ENCODE data around the gene HMGCLL1. TPM values are rescaled to one million over a fixed set of nuclear protein-coding genes. Genes with fewer than 3 reads are reported as not detected.

HMGCLL1 gene
- total RNA-seq, 1 experiment from 2014 or later = 0.11 TPM

DNA sequence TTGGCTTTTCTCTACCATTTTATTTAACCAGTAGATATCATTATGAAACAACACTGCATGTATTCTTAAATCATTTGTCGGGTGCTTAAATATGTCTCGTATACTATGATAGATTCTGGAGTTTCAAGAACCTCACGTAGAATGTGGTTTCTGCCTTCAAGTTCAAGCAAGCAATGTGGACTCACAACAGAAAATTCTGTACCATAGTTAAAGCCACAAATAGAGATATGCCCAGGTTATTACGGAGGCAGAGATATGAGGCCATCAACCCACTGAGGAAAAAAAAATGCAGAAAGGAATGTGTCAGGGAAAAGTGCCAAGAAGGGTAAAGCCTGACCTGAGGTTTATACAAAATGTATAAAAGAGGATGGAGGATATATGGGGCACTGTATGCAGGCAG is 141.9 kb downstream of the HMGCLL1 start (continued):
- TF ChIP-seq, protein P1, sequence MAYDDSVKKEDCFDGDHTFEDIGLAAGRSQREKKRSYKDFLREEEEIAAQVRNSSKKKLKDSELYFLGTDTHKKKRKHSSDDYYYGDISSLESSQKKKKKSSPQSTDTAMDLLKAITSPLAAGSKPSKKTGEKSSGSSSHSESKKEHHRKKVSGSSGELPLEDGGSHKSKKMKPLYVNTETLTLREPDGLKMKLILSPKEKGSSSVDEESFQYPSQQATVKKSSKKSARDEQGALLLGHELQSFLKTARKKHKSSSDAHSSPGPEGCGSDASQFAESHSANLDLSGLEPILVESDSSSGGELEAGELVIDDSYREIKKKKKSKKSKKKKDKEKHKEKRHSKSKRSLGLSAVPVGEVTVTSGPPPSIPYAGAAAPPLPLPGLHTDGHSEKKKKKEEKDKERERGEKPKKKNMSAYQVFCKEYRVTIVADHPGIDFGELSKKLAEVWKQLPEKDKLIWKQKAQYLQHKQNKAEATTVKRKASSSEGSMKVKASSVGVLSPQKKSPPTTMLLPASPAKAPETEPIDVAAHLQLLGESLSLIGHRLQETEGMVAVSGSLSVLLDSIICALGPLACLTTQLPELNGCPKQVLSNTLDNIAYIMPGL (CRISPR knock-in tag; IDR thresholded peaks at IDR 0.05) = no peak
- TF ChIP-seq, protein P2, sequence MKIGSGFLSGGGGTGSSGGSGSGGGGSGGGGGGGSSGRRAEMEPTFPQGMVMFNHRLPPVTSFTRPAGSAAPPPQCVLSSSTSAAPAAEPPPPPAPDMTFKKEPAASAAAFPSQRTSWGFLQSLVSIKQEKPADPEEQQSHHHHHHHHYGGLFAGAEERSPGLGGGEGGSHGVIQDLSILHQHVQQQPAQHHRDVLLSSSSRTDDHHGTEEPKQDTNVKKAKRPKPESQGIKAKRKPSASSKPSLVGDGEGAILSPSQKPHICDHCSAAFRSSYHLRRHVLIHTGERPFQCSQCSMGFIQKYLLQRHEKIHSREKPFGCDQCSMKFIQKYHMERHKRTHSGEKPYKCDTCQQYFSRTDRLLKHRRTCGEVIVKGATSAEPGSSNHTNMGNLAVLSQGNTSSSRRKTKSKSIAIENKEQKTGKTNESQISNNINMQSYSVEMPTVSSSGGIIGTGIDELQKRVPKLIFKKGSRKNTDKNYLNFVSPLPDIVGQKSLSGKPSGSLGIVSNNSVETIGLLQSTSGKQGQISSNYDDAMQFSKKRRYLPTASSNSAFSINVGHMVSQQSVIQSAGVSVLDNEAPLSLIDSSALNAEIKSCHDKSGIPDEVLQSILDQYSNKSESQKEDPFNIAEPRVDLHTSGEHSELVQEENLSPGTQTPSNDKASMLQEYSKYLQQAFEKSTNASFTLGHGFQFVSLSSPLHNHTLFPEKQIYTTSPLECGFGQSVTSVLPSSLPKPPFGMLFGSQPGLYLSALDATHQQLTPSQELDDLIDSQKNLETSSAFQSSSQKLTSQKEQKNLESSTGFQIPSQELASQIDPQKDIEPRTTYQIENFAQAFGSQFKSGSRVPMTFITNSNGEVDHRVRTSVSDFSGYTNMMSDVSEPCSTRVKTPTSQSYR (CRISPR knock-in tag; IDR thresholded peaks at IDR 0.05) = no peak
- TF ChIP-seq JAZF1 (CRISPR knock-in tag; IDR thresholded peaks at IDR 0.05) (no peak), ZNF423 (CRISPR knock-in tag; IDR thresholded peaks at IDR 0.05) (no peak), PRRX2 (CRISPR knock-in tag; IDR thresholded peaks at IDR 0.05) (no peak), RORB (CRISPR knock-in tag; IDR thresholded peaks at IDR 0.05) (no peak)

DNA sequence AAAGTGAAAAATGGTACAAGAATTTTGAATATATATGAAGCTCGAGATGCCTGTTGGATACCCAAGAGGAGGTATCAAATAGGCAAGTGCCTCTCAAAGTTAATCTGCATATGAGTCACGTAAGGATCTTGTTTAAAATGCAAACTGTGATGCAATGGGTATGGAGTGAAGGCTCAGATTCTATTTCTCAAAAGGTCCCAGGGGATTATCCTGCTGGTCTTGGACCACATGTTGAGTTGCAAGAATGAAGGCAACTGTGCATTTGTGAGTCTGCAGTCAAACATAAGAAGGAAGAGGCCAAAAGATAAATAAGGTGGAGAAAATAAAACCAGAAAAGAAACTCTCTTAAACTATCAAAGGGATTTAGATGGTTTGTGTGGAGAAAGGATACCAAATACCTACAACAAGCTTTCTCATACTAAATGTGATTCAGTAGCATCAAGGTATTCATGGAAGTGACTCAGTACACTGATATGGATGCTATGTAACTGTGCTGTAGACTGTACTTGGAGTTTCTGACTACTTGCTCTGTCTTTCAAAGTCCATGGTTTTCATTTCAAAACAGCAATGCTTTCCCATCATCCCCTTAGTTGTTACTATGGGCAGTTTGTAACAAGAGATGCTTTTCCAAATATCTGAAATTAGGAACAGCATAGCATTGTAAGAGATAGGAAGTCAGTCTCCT is 145.4 kb downstream of the HMGCLL1 start:
- Mint-ChIP-seq H3K9me3 (no peaks in the 10 kb centered on the region), H3K4me1 (peaks cover 11% of the 10 kb centered on the region), H3K27ac (no peak overlapping the region), H3K4me3 (no peak overlapping the region), H3K36me3 (no peaks in the 10 kb centered on the region), H3K27me3 (ENCODE audit: low read depth) (no peaks in the 10 kb centered on the region)
- ChIA-PET CTCF (no interaction called here), POLR2A (no interaction called here)
- peak; percentile 46; the same call in 1 of the 2 replicates for ATAC-seq
- TF ChIP-seq TP53 (CRISPR knock-in tag; IDR thresholded peaks at IDR 0.05) = no peak
- TF ChIP-seq, protein P3, sequence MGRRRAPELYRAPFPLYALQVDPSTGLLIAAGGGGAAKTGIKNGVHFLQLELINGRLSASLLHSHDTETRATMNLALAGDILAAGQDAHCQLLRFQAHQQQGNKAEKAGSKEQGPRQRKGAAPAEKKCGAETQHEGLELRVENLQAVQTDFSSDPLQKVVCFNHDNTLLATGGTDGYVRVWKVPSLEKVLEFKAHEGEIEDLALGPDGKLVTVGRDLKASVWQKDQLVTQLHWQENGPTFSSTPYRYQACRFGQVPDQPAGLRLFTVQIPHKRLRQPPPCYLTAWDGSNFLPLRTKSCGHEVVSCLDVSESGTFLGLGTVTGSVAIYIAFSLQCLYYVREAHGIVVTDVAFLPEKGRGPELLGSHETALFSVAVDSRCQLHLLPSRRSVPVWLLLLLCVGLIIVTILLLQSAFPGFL (CRISPR knock-in tag; IDR thresholded peaks at IDR 0.05; ENCODE audit: borderline replicate concordance) = no peak
- TF ChIP-seq, protein P4, sequence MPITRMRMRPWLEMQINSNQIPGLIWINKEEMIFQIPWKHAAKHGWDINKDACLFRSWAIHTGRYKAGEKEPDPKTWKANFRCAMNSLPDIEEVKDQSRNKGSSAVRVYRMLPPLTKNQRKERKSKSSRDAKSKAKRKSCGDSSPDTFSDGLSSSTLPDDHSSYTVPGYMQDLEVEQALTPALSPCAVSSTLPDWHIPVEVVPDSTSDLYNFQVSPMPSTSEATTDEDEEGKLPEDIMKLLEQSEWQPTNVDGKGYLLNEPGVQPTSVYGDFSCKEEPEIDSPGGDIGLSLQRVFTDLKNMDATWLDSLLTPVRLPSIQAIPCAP (CRISPR knock-in tag; IDR thresholded peaks at IDR 0.05) = no peak
- TF ChIP-seq, protein P5, sequence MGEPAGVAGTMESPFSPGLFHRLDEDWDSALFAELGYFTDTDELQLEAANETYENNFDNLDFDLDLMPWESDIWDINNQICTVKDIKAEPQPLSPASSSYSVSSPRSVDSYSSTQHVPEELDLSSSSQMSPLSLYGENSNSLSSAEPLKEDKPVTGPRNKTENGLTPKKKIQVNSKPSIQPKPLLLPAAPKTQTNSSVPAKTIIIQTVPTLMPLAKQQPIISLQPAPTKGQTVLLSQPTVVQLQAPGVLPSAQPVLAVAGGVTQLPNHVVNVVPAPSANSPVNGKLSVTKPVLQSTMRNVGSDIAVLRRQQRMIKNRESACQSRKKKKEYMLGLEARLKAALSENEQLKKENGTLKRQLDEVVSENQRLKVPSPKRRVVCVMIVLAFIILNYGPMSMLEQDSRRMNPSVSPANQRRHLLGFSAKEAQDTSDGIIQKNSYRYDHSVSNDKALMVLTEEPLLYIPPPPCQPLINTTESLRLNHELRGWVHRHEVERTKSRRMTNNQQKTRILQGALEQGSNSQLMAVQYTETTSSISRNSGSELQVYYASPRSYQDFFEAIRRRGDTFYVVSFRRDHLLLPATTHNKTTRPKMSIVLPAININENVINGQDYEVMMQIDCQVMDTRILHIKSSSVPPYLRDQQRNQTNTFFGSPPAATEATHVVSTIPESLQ (CRISPR knock-in tag; IDR thresholded peaks at IDR 0.05) = no peak
- TF ChIP-seq, protein P6, sequence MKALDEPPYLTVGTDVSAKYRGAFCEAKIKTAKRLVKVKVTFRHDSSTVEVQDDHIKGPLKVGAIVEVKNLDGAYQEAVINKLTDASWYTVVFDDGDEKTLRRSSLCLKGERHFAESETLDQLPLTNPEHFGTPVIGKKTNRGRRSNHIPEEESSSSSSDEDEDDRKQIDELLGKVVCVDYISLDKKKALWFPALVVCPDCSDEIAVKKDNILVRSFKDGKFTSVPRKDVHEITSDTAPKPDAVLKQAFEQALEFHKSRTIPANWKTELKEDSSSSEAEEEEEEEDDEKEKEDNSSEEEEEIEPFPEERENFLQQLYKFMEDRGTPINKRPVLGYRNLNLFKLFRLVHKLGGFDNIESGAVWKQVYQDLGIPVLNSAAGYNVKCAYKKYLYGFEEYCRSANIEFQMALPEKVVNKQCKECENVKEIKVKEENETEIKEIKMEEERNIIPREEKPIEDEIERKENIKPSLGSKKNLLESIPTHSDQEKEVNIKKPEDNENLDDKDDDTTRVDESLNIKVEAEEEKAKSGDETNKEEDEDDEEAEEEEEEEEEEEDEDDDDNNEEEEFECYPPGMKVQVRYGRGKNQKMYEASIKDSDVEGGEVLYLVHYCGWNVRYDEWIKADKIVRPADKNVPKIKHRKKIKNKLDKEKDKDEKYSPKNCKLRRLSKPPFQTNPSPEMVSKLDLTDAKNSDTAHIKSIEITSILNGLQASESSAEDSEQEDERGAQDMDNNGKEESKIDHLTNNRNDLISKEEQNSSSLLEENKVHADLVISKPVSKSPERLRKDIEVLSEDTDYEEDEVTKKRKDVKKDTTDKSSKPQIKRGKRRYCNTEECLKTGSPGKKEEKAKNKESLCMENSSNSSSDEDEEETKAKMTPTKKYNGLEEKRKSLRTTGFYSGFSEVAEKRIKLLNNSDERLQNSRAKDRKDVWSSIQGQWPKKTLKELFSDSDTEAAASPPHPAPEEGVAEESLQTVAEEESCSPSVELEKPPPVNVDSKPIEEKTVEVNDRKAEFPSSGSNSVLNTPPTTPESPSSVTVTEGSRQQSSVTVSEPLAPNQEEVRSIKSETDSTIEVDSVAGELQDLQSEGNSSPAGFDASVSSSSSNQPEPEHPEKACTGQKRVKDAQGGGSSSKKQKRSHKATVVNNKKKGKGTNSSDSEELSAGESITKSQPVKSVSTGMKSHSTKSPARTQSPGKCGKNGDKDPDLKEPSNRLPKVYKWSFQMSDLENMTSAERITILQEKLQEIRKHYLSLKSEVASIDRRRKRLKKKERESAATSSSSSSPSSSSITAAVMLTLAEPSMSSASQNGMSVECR (CRISPR knock-in tag; IDR thresholded peaks at IDR 0.05; ENCODE audit: borderline replicate concordance) = no peak
- TF ChIP-seq, protein P7, sequence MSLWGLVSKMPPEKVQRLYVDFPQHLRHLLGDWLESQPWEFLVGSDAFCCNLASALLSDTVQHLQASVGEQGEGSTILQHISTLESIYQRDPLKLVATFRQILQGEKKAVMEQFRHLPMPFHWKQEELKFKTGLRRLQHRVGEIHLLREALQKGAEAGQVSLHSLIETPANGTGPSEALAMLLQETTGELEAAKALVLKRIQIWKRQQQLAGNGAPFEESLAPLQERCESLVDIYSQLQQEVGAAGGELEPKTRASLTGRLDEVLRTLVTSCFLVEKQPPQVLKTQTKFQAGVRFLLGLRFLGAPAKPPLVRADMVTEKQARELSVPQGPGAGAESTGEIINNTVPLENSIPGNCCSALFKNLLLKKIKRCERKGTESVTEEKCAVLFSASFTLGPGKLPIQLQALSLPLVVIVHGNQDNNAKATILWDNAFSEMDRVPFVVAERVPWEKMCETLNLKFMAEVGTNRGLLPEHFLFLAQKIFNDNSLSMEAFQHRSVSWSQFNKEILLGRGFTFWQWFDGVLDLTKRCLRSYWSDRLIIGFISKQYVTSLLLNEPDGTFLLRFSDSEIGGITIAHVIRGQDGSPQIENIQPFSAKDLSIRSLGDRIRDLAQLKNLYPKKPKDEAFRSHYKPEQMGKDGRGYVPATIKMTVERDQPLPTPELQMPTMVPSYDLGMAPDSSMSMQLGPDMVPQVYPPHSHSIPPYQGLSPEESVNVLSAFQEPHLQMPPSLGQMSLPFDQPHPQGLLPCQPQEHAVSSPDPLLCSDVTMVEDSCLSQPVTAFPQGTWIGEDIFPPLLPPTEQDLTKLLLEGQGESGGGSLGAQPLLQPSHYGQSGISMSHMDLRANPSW (CRISPR knock-in tag; conservative IDR thresholded peaks at IDR 0.05; ENCODE audit: low read depth) = no peak
- TF ChIP-seq, protein P8, sequence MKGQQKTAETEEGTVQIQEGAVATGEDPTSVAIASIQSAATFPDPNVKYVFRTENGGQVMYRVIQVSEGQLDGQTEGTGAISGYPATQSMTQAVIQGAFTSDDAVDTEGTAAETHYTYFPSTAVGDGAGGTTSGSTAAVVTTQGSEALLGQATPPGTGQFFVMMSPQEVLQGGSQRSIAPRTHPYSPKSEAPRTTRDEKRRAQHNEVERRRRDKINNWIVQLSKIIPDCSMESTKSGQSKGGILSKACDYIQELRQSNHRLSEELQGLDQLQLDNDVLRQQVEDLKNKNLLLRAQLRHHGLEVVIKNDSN (CRISPR knock-in tag; IDR thresholded peaks at IDR 0.05) = no peak
- DNase-seq (ENCODE audit: low spot score) = no peak

Data from WTC11 (cell line).